Activated naive CD4-positive, alpha-beta T cell treated with Interleukin-2 at 50 U/mL for 16 hours (primary cell): ENCODE data around the gene DIRAS1.
A peak's percentile ranks its signal among the peaks of the same experiment; 100 is the strongest.

Experiments
- DNase-seq: peaks from one replicate; pipeline ENCODE4 v3.0.0-alpha.2; 2020

Gene DIRAS1

DNA sequence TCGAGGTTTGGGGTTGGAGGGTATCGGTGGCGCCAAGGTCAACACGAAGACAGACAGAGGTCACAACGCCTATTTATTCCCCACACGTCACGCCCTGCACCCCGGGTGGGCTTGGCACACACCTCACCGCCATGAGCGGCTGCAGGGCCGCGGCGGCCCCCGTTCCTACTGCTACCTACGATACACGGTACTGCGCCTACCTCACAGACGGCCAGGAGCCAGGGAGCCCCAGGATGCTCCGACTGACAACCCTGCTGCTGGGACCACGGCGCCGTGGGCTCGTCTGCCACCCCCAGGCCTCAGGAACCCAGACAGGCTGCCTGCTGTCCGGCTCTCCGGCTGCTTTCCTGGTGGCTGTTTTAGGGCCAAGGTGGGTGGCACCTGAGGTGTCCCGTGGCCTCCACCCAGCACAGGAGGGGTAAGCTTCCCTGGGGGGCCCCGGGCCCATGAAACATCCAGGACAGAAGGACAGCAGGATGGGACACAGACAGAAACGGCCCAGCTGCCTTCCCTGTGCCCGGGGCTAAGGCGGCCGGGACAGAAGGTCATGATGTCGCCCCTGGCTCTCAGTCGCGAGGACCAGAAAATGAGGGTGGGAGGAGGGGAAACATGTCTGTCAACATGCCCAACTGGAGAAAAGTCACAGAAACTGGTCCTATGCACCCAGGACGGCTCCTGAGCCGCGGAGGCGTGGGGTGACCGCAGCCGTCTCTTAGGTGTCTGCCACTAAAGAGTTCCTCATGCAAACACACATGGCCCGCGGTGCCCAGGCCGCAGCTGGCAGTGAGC lies 33.7 kb upstream of the DIRAS1 start:
- no peak for DNase-seq

DNA sequence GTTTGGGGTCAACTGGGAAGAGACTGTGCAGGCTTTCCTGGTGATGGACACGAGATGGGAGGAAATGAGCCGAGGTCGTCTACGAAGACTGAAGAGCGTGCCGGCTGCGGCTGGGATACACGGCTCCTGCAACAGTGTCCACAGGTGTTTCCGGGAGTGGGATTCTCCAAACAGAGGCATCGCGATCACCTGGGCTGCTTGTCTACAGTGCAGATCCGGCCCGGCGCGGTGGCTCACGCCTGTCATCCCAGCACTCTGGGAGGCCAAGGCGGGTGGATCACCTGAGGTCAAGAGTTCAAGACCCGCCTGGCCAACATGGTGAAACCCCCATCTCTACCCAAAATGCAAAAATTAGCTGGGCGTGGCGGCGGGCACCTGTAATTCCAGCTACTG lies 30.3 kb upstream of the DIRAS1 start:
- DNase-seq, result no peak

DNA sequence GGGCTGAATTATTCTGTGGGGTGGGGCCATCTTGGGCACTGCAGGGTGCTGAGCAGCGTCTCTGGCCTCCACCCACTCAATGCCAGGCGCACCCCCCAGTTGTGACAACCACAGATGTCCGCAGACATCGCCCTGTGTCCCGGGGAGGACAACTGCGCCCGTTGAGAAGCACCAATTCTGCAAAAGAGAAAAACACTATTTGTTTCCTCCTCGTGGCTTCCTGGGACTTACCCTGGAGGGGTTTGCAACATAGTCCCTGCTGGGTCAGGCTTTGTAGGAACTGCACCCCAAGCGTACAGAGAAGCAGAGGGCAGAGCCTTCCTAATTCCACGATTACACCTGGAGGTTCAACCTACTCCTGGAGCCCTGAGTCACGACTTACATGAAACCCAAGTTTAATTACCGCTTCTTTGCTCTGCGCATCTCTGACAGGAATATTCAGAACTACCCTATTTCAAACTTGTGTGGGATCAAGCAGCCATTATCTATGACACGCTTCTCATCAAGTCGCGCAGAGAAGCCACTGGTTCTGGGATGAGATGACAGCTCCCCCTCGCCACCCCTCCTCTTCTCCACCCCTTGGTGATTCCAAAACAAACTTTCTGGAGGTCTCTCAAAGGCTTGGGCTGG lies 29.8 kb upstream of the DIRAS1 start:
- DNase-seq, result no peak

DNA sequence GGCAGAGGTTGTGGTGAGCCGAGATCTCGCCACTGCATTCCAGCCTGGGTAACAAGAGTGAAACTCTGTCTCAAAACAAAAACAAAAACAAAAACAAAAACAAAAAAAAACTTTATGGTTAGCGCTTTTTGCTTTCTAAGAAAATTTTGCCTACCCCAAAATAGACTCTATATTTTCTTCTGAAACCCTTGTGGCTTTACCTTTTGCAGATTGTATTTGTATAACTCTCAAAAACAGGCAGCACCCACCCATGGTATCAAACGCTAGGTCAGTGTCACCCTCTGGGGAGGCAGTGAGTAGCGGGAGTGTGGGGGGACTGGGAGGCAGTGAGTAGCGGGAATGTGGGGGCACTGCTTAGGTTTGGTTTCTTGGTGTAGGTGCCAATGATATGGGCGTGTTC lies 26.2 kb upstream of the DIRAS1 start:
- DNase-seq, result no peak

DNA sequence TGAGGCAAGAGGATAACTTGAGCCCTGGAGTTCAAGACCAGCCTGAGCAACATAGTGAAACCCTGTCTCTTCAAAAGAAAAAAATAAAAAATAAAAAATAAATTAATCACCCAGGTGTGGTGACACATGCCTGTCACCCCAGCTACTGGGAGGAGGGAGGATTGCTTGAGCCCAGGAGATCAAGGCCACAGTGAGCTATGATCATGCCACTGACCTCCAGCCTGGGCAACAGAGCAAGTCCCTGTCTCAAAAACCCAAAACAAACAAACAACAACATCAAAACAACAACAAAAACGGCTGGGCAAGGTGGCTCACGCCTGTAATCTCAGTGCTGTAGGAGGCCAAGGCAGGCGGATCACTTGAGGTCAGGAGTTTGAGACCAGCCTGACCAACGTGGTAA lies 22.9 kb upstream of the DIRAS1 start:
- DNase-seq, result no peak

DNA sequence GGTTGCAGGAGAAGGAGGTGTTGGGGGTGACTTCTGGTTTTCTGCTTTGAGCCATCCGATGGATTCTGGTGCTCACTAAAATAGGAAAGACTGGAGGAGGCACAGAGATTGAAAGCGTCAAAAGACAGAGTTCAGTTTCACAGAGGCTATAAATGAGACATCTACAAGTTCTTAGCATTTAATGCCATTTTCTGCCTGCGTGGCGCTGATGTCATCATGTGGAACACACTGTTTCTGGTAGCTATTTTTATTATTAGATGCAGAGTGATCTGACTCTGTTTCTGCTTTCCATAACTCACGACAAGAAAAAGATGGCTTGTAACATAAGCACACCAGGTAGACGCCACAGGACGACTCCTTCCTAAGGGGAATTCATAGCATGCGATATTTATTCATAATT lies 21.9 kb upstream of the DIRAS1 start:
- DNase-seq, result no peak

DNA sequence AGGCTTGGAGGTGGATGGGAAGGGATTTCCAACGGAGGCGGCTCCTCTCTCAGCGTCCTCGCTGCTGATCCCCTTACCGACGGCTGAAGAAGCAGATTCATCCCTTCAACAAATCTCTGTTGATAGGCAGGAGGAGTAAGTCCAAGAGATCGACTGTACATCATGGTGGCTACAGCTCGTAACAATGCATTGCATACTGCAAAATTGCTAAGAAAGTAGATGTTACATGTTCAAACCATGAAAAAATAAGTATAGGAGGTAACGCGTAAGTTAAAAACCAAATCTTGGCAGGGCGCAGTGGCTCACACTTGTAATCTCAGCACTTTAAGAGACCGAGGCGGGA lies 19.1 kb upstream of the DIRAS1 start:
- no peak for DNase-seq

GRCh38 chr19:2739602-2740313 lies 18.6 kb upstream of the DIRAS1 start, which contains the start of gene SLC39A3:
SLC39A3 (minus strand) TSS chr19:2740017; CDS start chr19:2737257, 2,760 bp downstream.
- peak; percentile 99 for DNase-seq

- DNase-seq, result no peak
Observed at GRCh38 chr19:2736550-2737190, 15.5 kb upstream of the DIRAS1 start.

DNA sequence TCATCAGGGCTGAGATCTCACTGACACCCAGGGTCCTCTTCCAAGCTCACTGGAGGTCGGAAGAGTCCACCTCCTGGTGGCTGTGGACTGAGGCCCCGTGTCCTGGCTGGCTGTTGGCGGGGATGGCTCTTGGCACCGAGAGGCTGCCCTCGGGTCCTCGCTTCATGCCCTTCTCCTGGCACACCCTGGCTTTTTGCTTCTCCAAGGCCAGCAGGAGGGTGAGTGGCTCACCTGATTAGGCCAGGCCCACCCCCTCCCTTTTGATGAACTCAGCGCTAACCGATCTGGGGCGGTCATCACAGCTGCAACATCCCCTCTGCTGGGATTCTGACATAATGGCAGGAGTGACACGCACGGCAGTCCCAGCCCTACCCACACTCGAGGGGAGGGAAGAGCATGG lies 14.2 kb upstream of the DIRAS1 start:
- no peak for DNase-seq

- no peak for DNase-seq
Observed at GRCh38 chr19:2734589-2735288, 13.6 kb upstream of the DIRAS1 start.

GRCh38 chr19:2733930-2734588 lies 12.9 kb upstream of the DIRAS1 start:
- DNase-seq, result no peak

- no peak for DNase-seq
Observed at GRCh38 chr19:2732883-2733282, 11.7 kb upstream of the DIRAS1 start.

DNA sequence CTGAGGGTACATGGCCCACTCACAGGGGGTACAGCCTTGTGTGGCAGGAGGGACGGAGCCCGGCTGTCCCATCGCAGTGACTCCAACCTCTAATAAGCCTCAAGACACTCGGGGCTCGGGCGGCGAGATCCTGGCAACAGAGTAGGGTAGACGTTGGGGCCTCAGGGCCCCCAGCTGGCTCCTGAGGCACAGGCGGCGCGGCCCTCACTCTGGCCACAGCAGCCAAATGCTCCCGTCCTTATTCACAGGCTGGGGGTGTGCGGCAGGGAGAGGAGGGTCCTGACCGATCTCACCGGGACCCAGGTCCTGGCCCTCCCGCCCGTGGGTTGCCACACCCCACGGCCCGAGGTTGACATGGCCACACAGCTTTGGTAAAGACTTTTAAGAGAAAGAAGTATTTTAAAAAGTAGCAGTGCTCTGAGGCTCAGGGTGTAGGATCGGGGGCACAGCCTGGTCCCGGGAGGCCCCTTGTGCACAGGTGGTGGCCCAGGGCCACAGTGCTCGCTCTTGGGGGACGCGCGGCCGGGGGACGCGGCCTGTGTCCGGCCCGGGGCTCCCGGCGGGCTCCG lies 11.1 kb upstream of the DIRAS1 start:
- no peak for DNase-seq

GRCh38 chr19:2731181-2731995 lies 10.2 kb upstream of the DIRAS1 start:
- DNase-seq, result no peak

- DNase-seq, result no peak
Observed at GRCh38 chr19:2729943-2730818, 9.0 kb upstream of the DIRAS1 start.

GRCh38 chr19:2728783-2729387 lies 7.7 kb upstream of the DIRAS1 start:
- DNase-seq, result no peak

DNA sequence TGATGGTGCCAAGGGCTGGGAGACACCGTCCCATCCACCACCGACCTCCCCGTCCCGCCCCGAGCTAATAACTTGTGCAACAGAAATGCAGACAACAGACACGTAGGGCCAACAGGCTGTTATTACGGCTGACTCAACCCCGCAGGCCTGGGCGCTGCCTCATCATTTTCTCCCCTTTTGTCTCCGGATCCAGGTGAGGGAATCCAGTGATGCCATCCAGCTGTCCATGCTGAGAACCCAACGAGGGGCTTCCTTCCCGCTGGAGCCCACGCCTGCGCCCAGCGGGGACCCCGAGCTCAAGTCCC lies 6.4 kb upstream of the DIRAS1 start:
- no peak for DNase-seq

GRCh38 chr19:2726904-2727639 lies 5.9 kb upstream of the DIRAS1 start:
- DNase-seq, result no peak
